H1 (cell line): ENCODE measurements around the gene ARHGEF26. TPM values are rescaled to one million over a fixed set of nuclear protein-coding genes. Genes with fewer than 3 reads are reported as not detected.

Source experiments
- CTCF ChIA-PET: fragments of 300-600 bp; sonication (Branson Sonifier 250); formaldehyde crosslinking; loops from one replicate; lab custom pipeline; 2021; ENCODE audit not compliant: partially characterized antibody; lab: Charles Lee
- POLR2A ChIA-PET: fragments of 300-600 bp; sonication (Branson Sonifier 250); formaldehyde crosslinking; loops from one replicate; lab custom pipeline; 2021; ENCODE audit warnings: inconsistent platforms; ENCODE audit not compliant: partially characterized antibody; lab: Charles Lee
- DNase-seq, 2 experiments: peaks; one replicate each; pipeline versions ENCODE4 v3.0.0 to v3.0.0-alpha.2; 2010 to 2022; ENCODE audit warnings: low spot score in 2 of 2, low read depth in 1 of 2, mixed read lengths in 1 of 2
- FAIRE-seq: peaks from 2 replicates; lab custom pipeline; 2011; peaks lifted over from hg19 to GRCh38; lab: Jason Lieb, UNC
- H2AFZ ChIP-seq: 2 replicates; pipeline ENCODE4 v1.8.1; 2012; ENCODE audit warnings: low read length, inconsistent platforms
- H2AK5ac ChIP-seq: 2 replicates; pipeline ENCODE4 v1.6.1; 2013; ENCODE audit warnings: low read depth, low read length
- H2BK120ac ChIP-seq: replicated peaks from 2 replicates; pipeline ENCODE3; 2013; ENCODE audit warnings: low read depth, low read length, inconsistent platforms
- H2BK12ac ChIP-seq: 2 replicates; pipeline ENCODE4 v1.6.1; 2013; ENCODE audit warnings: low read depth, low read length
- H2BK15ac ChIP-seq: 2 replicates; pipeline ENCODE4 v1.6.1; 2013; ENCODE audit warnings: low read length
- H2BK20ac ChIP-seq: 2 replicates; pipeline ENCODE4 v1.6.1; 2013; ENCODE audit warnings: low read length
- H2BK5ac ChIP-seq: 2 replicates; pipeline ENCODE4 v1.6.1; 2013; ENCODE audit warnings: low read depth, low read length
- H3K14ac ChIP-seq: 2 replicates; pipeline ENCODE4 v1.6.1; 2013; ENCODE audit warnings: inconsistent platforms; ENCODE audit not compliant: insufficient read length
- H3K18ac ChIP-seq: 2 replicates; pipeline ENCODE4 v1.6.1; 2013; ENCODE audit warnings: low read length; ENCODE audit errors: extremely low read depth
- H3K23ac ChIP-seq: 2 replicates; pipeline ENCODE4 v1.6.1; 2013; ENCODE audit warnings: inconsistent platforms; ENCODE audit not compliant: insufficient read length
- H3K23me2 ChIP-seq: 2 replicates; pipeline ENCODE4 v1.6.1; 2013; ENCODE audit warnings: low read depth, low read length
- H3K27ac ChIP-seq: 2 replicates; pipeline ENCODE4 v1.6.1; 2011; ENCODE audit warnings: low read depth, low read length, inconsistent platforms
- H3K27me3 ChIP-seq, 4 experiments: replicated peaks in 1 of 4; 1 replicate in 1 of 4; 2 replicates in 3 of 4; pipeline versions ENCODE4 v1.6.1 to v1.8.1; 2011 to 2013; ENCODE audit warnings: low read length in 3 of 4, mild to moderate bottlenecking in 3 of 4, inconsistent platforms in 2 of 4, mixed read lengths in 2 of 4, moderate library complexity in 1 of 4; ENCODE audit not compliant: control insufficient read depth in 3 of 4, insufficient read depth in 3 of 4; ENCODE audit errors: extremely low read depth in 1 of 4
- H3K36me3 ChIP-seq, 4 experiments: 2 replicates each; pipeline versions ENCODE4 v1.6.1 to v1.8.1; 2011 to 2013; ENCODE audit warnings: mild to moderate bottlenecking in 4 of 4, low read length in 3 of 4, moderate library complexity in 2 of 4, control low read depth in 1 of 4, inconsistent platforms in 1 of 4; ENCODE audit not compliant: insufficient read depth in 4 of 4, control insufficient read depth in 2 of 4
- H3K4ac ChIP-seq: replicated peaks from 2 replicates; pipeline ENCODE3; 2013; ENCODE audit warnings: low read length, low read depth, mixed read lengths, inconsistent platforms; ENCODE audit not compliant: insufficient read length
- H3K4me1 ChIP-seq, 4 experiments: replicated peaks in 1 of 4; 1 replicate in 1 of 4; 2 replicates in 3 of 4; pipeline versions ENCODE4 v1.6.1 to v1.8.1; 2011 to 2013; ENCODE audit warnings: low read length in 3 of 4, inconsistent platforms in 2 of 4, mixed read lengths in 1 of 4; ENCODE audit not compliant: insufficient read depth in 4 of 4, control insufficient read depth in 3 of 4
- H3K4me2 ChIP-seq, 2 experiments: 2 replicates each; pipeline versions ENCODE4 v1.6.1 to v1.8.1; 2011 to 2013; ENCODE audit warnings: low read depth in 2 of 2, low read length in 2 of 2, control low read depth in 1 of 2, inconsistent platforms in 1 of 2, mild to moderate bottlenecking in 1 of 2; ENCODE audit not compliant: insufficient read depth in 1 of 2
- H3K4me3 ChIP-seq, 4 experiments: fragments of 200-600, 300-600 bp in 1 of 4; sonication (generic), shearing (Covaris generic), sonication (Bioruptor Twin) in 1 of 4; 2 replicates each; pipeline versions ENCODE4 v1.5.1 to v1.8.1; 2011 to 2016; ENCODE audit warnings: low read length in 4 of 4, low read depth in 3 of 4, control low read depth in 2 of 4, inconsistent platforms in 2 of 4, mild to moderate bottlenecking in 2 of 4, mixed read lengths in 1 of 4, moderate library complexity in 1 of 4; ENCODE audit not compliant: insufficient read depth in 2 of 4; ENCODE audit errors: extremely low read depth in 1 of 4
- H3K56ac ChIP-seq: replicated peaks from 2 replicates; pipeline ENCODE3; 2013; ENCODE audit warnings: low read depth, mild to moderate bottlenecking, mixed read lengths, low read length, inconsistent platforms; ENCODE audit not compliant: insufficient read length
- H3K79me1 ChIP-seq: 2 replicates; pipeline ENCODE4 v1.6.1; 2013; ENCODE audit warnings: low read depth, low read length, control low read depth
- H3K79me2 ChIP-seq, 2 experiments: 2 replicates each; pipeline versions ENCODE4 v1.6.1 to v1.8.1; 2012 to 2013; ENCODE audit warnings: low read length in 2 of 2, mild to moderate bottlenecking in 2 of 2, inconsistent platforms in 1 of 2; ENCODE audit not compliant: insufficient read depth in 2 of 2, control insufficient read depth in 1 of 2
- H3K9ac ChIP-seq, 4 experiments: replicated peaks in 1 of 4; 1 replicate in 1 of 4; 2 replicates in 3 of 4; pipeline versions ENCODE4 v1.6.1 to v1.8.1; 2011 to 2013; ENCODE audit warnings: low read depth in 3 of 4, low read length in 3 of 4, control low read depth in 2 of 4, mild to moderate bottlenecking in 2 of 4, moderate library complexity in 2 of 4, inconsistent platforms in 1 of 4; ENCODE audit errors: extremely low read depth in 1 of 4
- H3K9me3 ChIP-seq, 2 experiments: 2 replicates each; pipeline versions ENCODE4 v1.6.1 to v1.8.1; 2012 to 2013; ENCODE audit warnings: mild to moderate bottlenecking in 2 of 2, moderate library complexity in 2 of 2, control low read depth in 1 of 2, inconsistent platforms in 1 of 2, low read depth in 1 of 2, low read length in 1 of 2, mixed read lengths in 1 of 2; ENCODE audit not compliant: insufficient read depth in 2 of 2
- H4K20me1 ChIP-seq, 2 experiments: replicated peaks in 1 of 2; 2 replicates each; pipeline versions ENCODE3 to v1.8.1; 2011 to 2013; ENCODE audit warnings: inconsistent platforms in 2 of 2, low read length in 2 of 2, mild to moderate bottlenecking in 1 of 2; ENCODE audit not compliant: insufficient read depth in 2 of 2, control insufficient read depth in 1 of 2
- H4K5ac ChIP-seq: 2 replicates; pipeline ENCODE4 v1.6.1; 2013; ENCODE audit warnings: low read length, low read depth, mixed read lengths, inconsistent platforms; ENCODE audit not compliant: insufficient read length
- H4K8ac ChIP-seq: 2 replicates; pipeline ENCODE4 v1.8.0; 2013; ENCODE audit warnings: mild to moderate bottlenecking, moderate library complexity, low read length, inconsistent platforms; ENCODE audit not compliant: insufficient read depth; ENCODE audit errors: extremely low read depth
- H4K91ac ChIP-seq: replicated peaks from 2 replicates; pipeline ENCODE3; 2013; ENCODE audit warnings: low read length, mixed read lengths, inconsistent platforms; ENCODE audit not compliant: insufficient read length
- NRF1 ChIP-seq: IDR thresholded peaks from 2 replicates; pipeline ENCODE4 v1.6.1; 2011; ENCODE audit warnings: mild to moderate bottlenecking, low read depth, low read length, improper control_type of control experiment
- WGBS, 2 experiments: shearing (Covaris generic) in 1 of 2; methylation state at CpG; one replicate each; pipeline versions ENCODE4 v1.1.6 to v1.1.7; 2013 to 2015; ENCODE audit warnings: low lambda C conversion rate in 2 of 2, mixed read lengths in 2 of 2, inconsistent platforms in 1 of 2, low coverage in 1 of 2, missing lambda C conversion rate in 1 of 2; ENCODE audit not compliant: insufficient replicate concordance in 2 of 2, insufficient coverage in 1 of 2, insufficient read length in 1 of 2; ENCODE audit errors: extremely low coverage in 1 of 2, missing lambda C conversion rate in 1 of 2; 5-methylcytosine and 5-hydroxymethylcytosine counted together
- polyA plus RNA-seq, 7 experiments: library from polyadenylated mRNA; depleted of rRNA in 3 of 7; stranded (reverse) in 5 of 7; unstranded in 2 of 7; fragments of >200 nt in 5 of 7; fragments of 200-250 nt in 2 of 7; gene quantifications; 1 replicate in 5 of 7; 2 replicates in 1 of 7; 4 replicates in 1 of 7; pipeline versions ENCODE4 v1.2.1 to v1.2.3, GENCODE V29; 2011 to 2013; ENCODE audit warnings: missing spikeins in 2 of 7, mixed read lengths in 2 of 7
- total RNA-seq: library from RNA; stranded (reverse); fragmentation: NEBNext Ultra II Directional; extraction: Animal tissue kit (Norgen Biotek cat#: 25700); gene quantifications from 2 replicates; pipeline ENCODE4 v1.2.1, GENCODE V29; 2021

The ARHGEF26 gene
- total and polyA plus RNA-seq, 2 of the 8 experiments (the other 6 are each of a cell fraction or from before 2014, with no cell fraction given), result 3.1 to 15.6 TPM

GRCh38 chr3:154220462-154220861 is 99.3 kb downstream of the ARHGEF26 start:
- Histone ChIP-seq H3K79me1 (no peaks in the 10 kb centered on the region), H3K27ac (no peak overlapping the region), H3K27me3 (no peaks in the 10 kb centered on the region), H2BK15ac (no peak overlapping the region), H3K56ac (no peak overlapping the region), H2AK5ac (no peak overlapping the region), H3K9ac (no peak overlapping the region)
- no peak for TF ChIP-seq NRF1
- TF ChIP-seq, all 59 proteins: peak for 0
- Histone ChIP-seq H3K4me1 (no peaks in the 10 kb centered on the region), H2AFZ (no peak overlapping the region), H2BK12ac (no peak overlapping the region), H3K14ac (no peak overlapping the region), H2BK5ac (no peak overlapping the region), H3K23me2 (no peaks in the 10 kb centered on the region), H4K20me1 (peaks cover 0 to 2% of the 10 kb centered on the region in 2 experiments), H4K8ac (no peak overlapping the region), H4K5ac (no peak overlapping the region), H3K4ac (no peak overlapping the region), H3K4me2 (no peak overlapping the region), H3K18ac (no peak overlapping the region), H3K4me3 (no peak overlapping the region), H3K9me3 (no peaks in the 10 kb centered on the region), H3K36me3 (peaks cover 0 to 6% (median 3%) of the 10 kb centered on the region in 4 experiments; a peak in 1 of 8 replicates), H3K23ac (no peak overlapping the region), H2BK120ac (no peak overlapping the region), H3K79me2 (no peaks in the 10 kb centered on the region), H4K91ac (no peak overlapping the region), H2BK20ac (no peak overlapping the region)
- WGBS, 2 experiments, result 92% methylated on average over 2 of the region's 2 CpGs; no CpG with 5 or more reads in 1 of the 2 experiments
- POLR2A ChIA-PET, result no interaction called here
- DNase-seq (no peak), FAIRE-seq (no peak)
- CTCF ChIA-PET, result no interaction called here
